Liver (tissue), 3 donors: ENCODE measurements around the gene RFX4.

Experiments
- SP1 ChIP-seq: IDR thresholded peaks from 2 replicates; pipeline ENCODE4 v1.6.1; 2018; ENCODE audit warnings: antibody characterized with exemption, mild to moderate bottlenecking
- TF ChIP-seq, protein P1 (sequence below): fragments of 150-350 bp; IDR thresholded peaks from 2 replicates; pipeline ENCODE4 v1.5.1; 2017; ENCODE audit warnings: improper control_type of control experiment, low read depth, low read length; ENCODE audit not compliant: missing input control
- TF ChIP-seq, protein P2 (sequence below): IDR thresholded peaks from 2 replicates; pipeline ENCODE4 v1.6.1; 2016; ENCODE audit warnings: antibody characterized with exemption
- donor health status: healthy.
- donor health status: healthy.

DNA sequence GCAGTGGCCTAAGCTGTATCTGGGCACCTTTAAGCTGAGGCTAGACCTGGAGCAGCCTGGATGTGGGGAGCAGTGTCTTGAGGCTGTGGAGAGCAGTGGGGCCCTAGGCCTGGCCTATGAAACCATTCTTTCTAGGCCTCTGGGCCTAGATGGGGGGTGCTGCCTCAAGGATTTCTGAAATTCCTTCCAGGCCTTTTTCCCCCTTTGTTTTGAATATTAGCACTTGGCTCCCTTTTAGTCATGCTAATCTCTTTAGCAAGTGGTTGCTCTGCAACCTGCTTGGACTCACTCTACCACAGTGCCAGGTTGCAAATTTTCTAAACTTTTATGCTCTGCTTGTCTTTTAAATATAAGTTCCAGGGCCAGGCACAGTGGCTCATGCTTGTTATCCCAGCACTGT, 41.6 kb upstream of the RFX4 start:
- TF ChIP-seq, protein P1, sequence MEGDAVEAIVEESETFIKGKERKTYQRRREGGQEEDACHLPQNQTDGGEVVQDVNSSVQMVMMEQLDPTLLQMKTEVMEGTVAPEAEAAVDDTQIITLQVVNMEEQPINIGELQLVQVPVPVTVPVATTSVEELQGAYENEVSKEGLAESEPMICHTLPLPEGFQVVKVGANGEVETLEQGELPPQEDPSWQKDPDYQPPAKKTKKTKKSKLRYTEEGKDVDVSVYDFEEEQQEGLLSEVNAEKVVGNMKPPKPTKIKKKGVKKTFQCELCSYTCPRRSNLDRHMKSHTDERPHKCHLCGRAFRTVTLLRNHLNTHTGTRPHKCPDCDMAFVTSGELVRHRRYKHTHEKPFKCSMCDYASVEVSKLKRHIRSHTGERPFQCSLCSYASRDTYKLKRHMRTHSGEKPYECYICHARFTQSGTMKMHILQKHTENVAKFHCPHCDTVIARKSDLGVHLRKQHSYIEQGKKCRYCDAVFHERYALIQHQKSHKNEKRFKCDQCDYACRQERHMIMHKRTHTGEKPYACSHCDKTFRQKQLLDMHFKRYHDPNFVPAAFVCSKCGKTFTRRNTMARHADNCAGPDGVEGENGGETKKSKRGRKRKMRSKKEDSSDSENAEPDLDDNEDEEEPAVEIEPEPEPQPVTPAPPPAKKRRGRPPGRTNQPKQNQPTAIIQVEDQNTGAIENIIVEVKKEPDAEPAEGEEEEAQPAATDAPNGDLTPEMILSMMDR, result no peak
- TF ChIP-seq, protein P2, sequence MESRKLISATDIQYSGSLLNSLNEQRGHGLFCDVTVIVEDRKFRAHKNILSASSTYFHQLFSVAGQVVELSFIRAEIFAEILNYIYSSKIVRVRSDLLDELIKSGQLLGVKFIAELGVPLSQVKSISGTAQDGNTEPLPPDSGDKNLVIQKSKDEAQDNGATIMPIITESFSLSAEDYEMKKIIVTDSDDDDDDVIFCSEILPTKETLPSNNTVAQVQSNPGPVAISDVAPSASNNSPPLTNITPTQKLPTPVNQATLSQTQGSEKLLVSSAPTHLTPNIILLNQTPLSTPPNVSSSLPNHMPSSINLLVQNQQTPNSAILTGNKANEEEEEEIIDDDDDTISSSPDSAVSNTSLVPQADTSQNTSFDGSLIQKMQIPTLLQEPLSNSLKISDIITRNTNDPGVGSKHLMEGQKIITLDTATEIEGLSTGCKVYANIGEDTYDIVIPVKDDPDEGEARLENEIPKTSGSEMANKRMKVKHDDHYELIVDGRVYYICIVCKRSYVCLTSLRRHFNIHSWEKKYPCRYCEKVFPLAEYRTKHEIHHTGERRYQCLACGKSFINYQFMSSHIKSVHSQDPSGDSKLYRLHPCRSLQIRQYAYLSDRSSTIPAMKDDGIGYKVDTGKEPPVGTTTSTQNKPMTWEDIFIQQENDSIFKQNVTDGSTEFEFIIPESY, result no peak
- TF ChIP-seq SP1, result no peak
